Activated CD4-positive, alpha-beta T cell treated with anti-CD3 and anti-CD28 coated beads for 36 hours (primary cell): Measurements from ENCODE around the gene MRC1. TPM values are rescaled to one million over a fixed set of nuclear protein-coding genes. Genes with fewer than 3 reads are reported as not detected.

Source experiments
- ATAC-seq: fragments of 200-7000 bp; cut with Tn5 transposase; one replicate; pipeline ENCODE4 v1.10.0; 2021; ENCODE audit warnings: mild to moderate bottlenecking, moderate library complexity
- CTCF ChIA-PET: fragments of 350-600 bp; sonication (Branson Sonifier 250); formaldehyde crosslinking; loops from one replicate; lab custom pipeline; 2021; ENCODE audit warnings: antibody characterized with exemption; lab: Charles Lee
- POLR2A ChIA-PET: fragments of 350-600 bp; sonication (Branson Sonifier 250); formaldehyde crosslinking; loops from one replicate; lab custom pipeline; 2021; ENCODE audit warnings: antibody characterized with exemption, inconsistent platforms; lab: Charles Lee
- DNase-seq: peaks from one replicate; pipeline ENCODE4 v3.0.0-alpha.2; 2020
- H3K27ac Mint-ChIP-seq: one replicate; pipeline ENCODE4 v1.8.0; 2021; ENCODE audit warnings: mixed read lengths
- H3K27me3 Mint-ChIP-seq: one replicate; pipeline ENCODE4 v1.8.0; 2021; ENCODE audit warnings: mixed read lengths
- H3K36me3 Mint-ChIP-seq: one replicate; pipeline ENCODE4 v1.8.0; 2021; ENCODE audit warnings: low read depth, mixed read lengths
- H3K4me1 Mint-ChIP-seq: one replicate; pipeline ENCODE4 v1.8.0; 2021; ENCODE audit warnings: mixed read lengths
- H3K4me3 Mint-ChIP-seq: one replicate; pipeline ENCODE4 v1.8.0; 2021; ENCODE audit warnings: mild to moderate bottlenecking, moderate library complexity, mixed read lengths
- H3K9me3 Mint-ChIP-seq: one replicate; pipeline ENCODE4 v1.8.0; 2021; ENCODE audit warnings: low read depth, mixed read lengths
- intact Hi-C, 2 experiments: fragments of 100-400 bp; cut with DNase I in 1 of 2; cut with micrococcal nuclease in 1 of 2; formaldehyde crosslinking; loops; one replicate each; pipeline versions ENCODE4 v1.14.2 to v1.15.1; 2022 to 2024; cut with DNase I, micrococcal nuclease
- total RNA-seq, 2 experiments: library from RNA; stranded (reverse); gene quantifications; one replicate each; pipeline ENCODE4 v1.2.3, GENCODE V29; 2021

MRC1 gene
- total RNA-seq, 2 experiments from 2014 or later = 0.04 to 0.05 TPM

DNA sequence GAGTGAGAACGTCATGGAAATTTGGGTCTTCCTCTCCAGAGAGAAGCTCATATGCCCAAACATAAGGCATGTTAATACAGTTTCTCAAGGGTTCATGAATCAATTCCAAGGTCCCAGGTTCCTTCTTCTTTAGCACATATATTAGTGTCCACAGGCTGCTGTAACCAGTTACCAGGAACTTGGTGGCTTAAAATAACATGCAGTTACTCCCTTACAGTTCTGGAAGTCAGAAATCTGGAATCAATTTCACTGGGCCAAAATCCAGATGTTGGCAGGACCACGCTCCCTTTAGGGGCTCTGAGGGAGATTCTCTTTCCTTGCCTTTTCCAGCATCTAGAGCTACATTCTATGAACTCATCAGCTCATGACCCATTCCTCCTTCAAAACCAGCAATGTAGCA is 64.8 kb downstream of the MRC1 start:
- Mint-ChIP-seq H3K36me3 (no peaks in the 10 kb centered on the region), H3K27ac (no peak overlapping the region), H3K9me3 (no peaks in the 10 kb centered on the region), H3K4me1 (no peaks in the 10 kb centered on the region), H3K27me3 (no peaks in the 10 kb centered on the region), H3K4me3 (no peak overlapping the region)
- DNase-seq (no peak), ATAC-seq (no peak)
- ChIA-PET CTCF (interaction anchor here (0.5 to 1.7 kb wide), 3 partner anchors 39 to 268 kb away, joined by 3 to 5 read pairs (median 3); no protein-coding TSS in a partner anchor), POLR2A (no interaction called here)
- intact Hi-C loops = loop anchor here in 1 of 2 experiments (2.0 kb wide), 1 partner anchor 267 kb away; no protein-coding TSS in a partner anchor

DNA sequence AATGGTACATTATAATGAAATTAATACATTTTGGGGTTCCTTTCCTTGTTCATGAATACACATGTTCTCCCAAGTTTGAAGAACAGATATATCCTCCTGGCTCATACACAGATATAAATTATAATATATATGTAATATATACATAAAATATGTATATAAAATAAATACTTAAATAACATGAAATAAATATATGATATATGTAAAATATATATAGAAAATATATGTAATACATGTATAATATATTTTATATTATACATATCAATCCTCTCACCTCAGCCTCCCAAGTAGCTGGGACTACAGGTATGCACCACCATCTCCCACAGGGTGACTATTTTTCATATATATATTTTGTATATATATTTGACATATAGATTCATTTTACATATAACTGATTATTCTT is 68.0 kb downstream of the MRC1 start:
- H3K27me3 Mint-ChIP-seq = peaks cover 2% of the 10 kb centered on the region
- ATAC-seq (no peak), DNase-seq (no peak)
- H3K36me3 Mint-ChIP-seq = no peaks in the 10 kb centered on the region
- POLR2A ChIA-PET = no interaction called here
- intact Hi-C loops = no loop called here
- CTCF ChIA-PET = no interaction called here
- H3K4me3 Mint-ChIP-seq = no peak overlapping the region
- peaks cover 1% of the 10 kb centered on the region for H3K9me3 Mint-ChIP-seq
- no peaks in the 10 kb centered on the region for H3K4me1 Mint-ChIP-seq
- no peak overlapping the region for H3K27ac Mint-ChIP-seq

DNA sequence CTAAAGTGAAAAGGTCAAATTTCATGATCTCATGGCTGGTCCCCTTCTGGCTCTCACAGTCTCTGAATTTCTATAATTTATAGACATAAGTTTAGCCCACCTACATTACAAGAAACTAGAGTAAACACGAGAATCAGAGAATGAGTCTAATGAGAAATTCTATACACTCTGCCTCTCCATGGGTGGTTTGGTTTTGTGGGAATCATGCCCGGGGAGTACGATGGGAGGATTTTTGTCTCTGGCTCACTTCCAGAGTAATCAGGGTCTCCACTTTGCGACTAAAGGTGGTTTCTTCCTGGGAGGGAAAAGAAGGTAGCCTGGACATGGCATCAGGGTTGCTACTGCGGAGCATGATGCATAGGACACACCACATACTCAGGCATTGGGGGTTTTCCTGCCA is 69.7 kb downstream of the MRC1 start:
- H3K36me3 Mint-ChIP-seq = no peaks in the 10 kb centered on the region
- peaks cover 2% of the 10 kb centered on the region for H3K9me3 Mint-ChIP-seq
- intact Hi-C loops = no loop called here
- ChIA-PET CTCF (no interaction called here), POLR2A (no interaction called here)
- DNase-seq = no peak
- H3K27ac Mint-ChIP-seq = no peak overlapping the region
- no peaks in the 10 kb centered on the region for H3K4me1 Mint-ChIP-seq
- no peak overlapping the region for H3K4me3 Mint-ChIP-seq
- ATAC-seq = no peak
- peaks cover 2% of the 10 kb centered on the region for H3K27me3 Mint-ChIP-seq

DNA sequence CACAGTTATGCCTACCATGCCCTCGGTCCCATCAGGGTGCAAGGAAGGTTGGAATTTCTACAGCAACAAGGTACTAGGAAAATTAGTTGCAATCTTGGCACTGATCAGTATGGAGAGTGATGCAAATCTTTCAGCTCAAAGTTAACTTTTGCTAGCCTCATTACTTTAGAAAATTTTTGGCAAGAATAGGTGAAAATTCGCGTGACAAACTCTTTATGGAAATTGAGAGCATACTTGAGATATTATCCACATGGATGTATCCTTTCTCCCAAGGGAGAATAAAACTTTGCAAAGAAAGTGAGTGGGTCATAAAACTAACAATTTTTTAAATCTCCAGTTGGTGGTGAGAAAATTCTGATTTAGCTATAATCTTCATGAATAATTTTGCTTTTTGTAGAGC is 71.5 kb downstream of the MRC1 start:
- POLR2A ChIA-PET = no interaction called here
- ATAC-seq = no peak
- no peak overlapping the region for H3K4me3 Mint-ChIP-seq
- H3K9me3 Mint-ChIP-seq = peaks cover 6% of the 10 kb centered on the region
- DNase-seq = no peak
- peaks cover 2% of the 10 kb centered on the region for H3K27me3 Mint-ChIP-seq
- no peaks in the 10 kb centered on the region for H3K4me1 Mint-ChIP-seq
- no peaks in the 10 kb centered on the region for H3K36me3 Mint-ChIP-seq
- intact Hi-C loops = no loop called here
- no peak overlapping the region for H3K27ac Mint-ChIP-seq
- CTCF ChIA-PET = no interaction called here

DNA sequence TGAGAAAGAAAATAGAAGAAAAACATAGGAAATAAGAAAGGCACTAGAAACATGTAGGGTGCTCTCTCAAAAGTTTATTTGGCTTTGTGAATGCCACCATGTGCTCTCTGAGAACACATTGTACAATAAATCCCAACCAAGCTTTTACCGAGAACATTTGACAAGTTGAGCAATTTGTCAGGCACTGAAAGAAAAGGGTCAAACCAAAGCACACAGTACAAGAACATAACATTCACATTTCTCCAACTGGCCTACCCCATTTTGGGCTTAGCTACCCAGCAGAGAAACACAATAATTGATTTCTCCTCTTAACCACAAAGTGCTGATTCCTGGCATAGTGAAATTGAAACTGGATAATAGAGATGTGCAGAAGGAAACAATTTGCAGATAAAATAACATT is 73.4 kb downstream of the MRC1 start:
- ATAC-seq = no peak
- ChIA-PET CTCF (no interaction called here), POLR2A (no interaction called here)
- no peak for DNase-seq
- H3K36me3 Mint-ChIP-seq = no peaks in the 10 kb centered on the region
- peaks cover 2% of the 10 kb centered on the region for H3K27me3 Mint-ChIP-seq
- H3K27ac Mint-ChIP-seq = no peak overlapping the region
- H3K4me1 Mint-ChIP-seq = no peaks in the 10 kb centered on the region
- intact Hi-C loops = no loop called here
- no peak overlapping the region for H3K4me3 Mint-ChIP-seq
- H3K9me3 Mint-ChIP-seq = peaks cover 6% of the 10 kb centered on the region

DNA sequence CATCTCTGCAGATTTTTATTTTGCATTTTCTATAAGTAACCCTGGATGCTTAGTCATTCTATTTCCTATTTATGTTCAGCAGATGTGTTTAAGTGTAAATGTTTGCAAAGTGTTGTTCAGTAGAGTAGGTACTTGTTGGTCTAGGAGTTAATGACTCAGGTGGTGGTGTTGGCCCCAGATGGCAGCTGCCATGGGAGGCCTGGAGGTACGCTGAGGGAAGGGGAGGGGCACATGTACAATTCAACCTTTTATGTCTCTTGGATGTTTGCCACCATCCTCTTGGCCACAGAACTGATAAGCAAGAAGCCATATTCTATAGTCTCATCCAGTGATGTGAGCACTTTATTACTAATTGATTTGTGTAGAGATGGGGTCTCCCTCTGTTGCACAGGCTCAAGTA is 74.5 kb downstream of the MRC1 start:
- ChIA-PET POLR2A (no interaction called here), CTCF (no interaction called here)
- Mint-ChIP-seq H3K9me3 (peaks cover 6% of the 10 kb centered on the region), H3K4me3 (no peak overlapping the region), H3K27ac (no peak overlapping the region), H3K4me1 (no peaks in the 10 kb centered on the region), H3K36me3 (no peaks in the 10 kb centered on the region), H3K27me3 (peaks cover 2% of the 10 kb centered on the region)
- DNase-seq (no peak), ATAC-seq (no peak)
- intact Hi-C loops = no loop called here

DNA sequence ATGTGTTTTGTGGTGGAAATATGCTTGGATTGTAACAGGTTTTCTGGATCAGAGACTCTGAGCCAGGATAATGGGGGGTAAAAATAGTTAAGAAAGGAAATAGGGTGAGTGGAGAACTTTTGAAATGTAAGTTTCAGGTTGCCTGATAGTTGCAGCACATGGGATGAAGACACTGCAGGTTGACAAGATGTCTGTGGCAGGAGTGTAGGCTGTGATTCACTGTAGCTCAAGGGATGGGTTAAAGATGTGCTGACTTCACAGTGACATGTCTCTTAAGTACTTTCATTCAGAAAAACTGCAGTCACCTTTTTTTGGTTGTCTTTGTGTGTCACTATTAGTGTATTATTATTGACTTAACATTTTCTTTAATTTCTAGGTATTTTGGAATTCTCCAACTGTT is 79.0 kb downstream of the MRC1 start:
- H3K4me3 Mint-ChIP-seq = no peak overlapping the region
- H3K36me3 Mint-ChIP-seq = no peaks in the 10 kb centered on the region
- intact Hi-C loops = no loop called here
- no peak overlapping the region for H3K27ac Mint-ChIP-seq
- CTCF ChIA-PET = no interaction called here
- no peaks in the 10 kb centered on the region for H3K27me3 Mint-ChIP-seq
- POLR2A ChIA-PET = no interaction called here
- no peak for ATAC-seq
- peaks cover 3% of the 10 kb centered on the region for H3K4me1 Mint-ChIP-seq
- peaks cover 4% of the 10 kb centered on the region for H3K9me3 Mint-ChIP-seq
- DNase-seq = no peak

DNA sequence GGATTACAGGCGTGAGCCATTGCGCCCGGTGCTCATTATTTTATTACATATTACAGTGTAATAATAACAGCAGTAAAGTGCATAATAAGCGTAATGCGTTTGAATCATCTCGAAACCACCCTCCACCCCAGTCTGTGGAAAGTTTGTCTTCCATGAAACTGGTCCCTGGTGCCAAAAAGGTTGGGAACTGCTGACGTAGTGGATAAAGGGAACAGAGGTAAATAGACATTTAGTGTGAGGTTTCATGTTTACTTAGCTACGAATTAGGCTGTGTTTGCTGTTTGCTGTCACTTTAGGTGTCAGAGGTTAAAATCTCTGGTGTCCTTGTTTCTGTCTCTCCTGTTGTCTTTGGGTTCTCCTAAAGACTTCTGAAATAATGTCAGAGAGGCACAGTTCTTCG is 82.3 kb downstream of the MRC1 start:
- Mint-ChIP-seq H3K27ac (no peak overlapping the region), H3K4me3 (no peak overlapping the region), H3K9me3 (no peaks in the 10 kb centered on the region), H3K27me3 (no peaks in the 10 kb centered on the region), H3K36me3 (no peaks in the 10 kb centered on the region), H3K4me1 (peaks cover 3% of the 10 kb centered on the region)
- ATAC-seq (no peak), DNase-seq (no peak)
- ChIA-PET POLR2A (no interaction called here), CTCF (no interaction called here)
- intact Hi-C loops = no loop called here

DNA sequence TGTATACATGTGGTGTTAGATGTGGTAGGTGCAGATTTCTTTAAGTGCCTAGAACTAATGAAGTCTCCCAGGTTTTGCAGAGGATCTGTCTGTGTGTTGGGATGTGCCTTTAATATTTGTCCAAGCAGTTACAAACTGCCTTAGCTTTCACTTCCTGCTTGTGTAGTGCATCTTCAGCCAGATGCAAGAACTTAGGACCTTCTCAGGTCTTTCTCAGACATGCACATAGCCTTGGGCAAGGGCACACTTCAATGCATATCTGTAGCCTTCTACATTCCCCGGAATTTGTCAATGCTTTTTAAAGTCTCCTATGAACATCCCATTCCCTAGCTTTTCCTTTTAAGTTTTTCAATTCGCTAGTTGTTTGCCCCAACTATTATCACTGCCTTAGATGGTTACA is 95.4 kb downstream of the MRC1 start:
- intact Hi-C loops = no loop called here
- CTCF ChIA-PET = interaction anchor here (0.7 kb wide), 1 partner anchor 48 kb away, joined by 3 read pairs; no protein-coding TSS in a partner anchor
- DNase-seq (no peak), ATAC-seq (no peak)
- Mint-ChIP-seq H3K4me3 (no peak overlapping the region), H3K36me3 (no peaks in the 10 kb centered on the region), H3K27ac (no peak overlapping the region), H3K4me1 (no peaks in the 10 kb centered on the region), H3K27me3 (peaks cover 2% of the 10 kb centered on the region), H3K9me3 (no peaks in the 10 kb centered on the region)
- POLR2A ChIA-PET = no interaction called here

DNA sequence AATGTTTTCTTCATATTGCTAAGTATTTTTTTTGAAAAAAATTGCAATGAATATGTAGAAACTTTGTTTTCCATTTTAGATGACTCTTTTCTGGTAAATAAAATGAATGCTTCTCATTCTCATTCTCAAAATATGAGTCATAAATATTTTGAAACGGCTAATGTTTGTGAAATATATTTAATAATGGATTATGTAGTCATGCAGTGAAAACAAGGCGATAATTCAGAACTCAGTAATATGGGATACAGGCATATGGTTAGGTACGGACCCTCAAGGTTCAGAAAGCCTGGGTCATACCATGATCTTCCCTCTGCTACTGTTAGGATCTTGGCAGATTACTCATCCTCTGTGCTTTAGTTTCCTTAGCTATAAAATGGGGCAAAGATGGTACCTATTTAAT is 96.3 kb downstream of the MRC1 start:
- ChIA-PET POLR2A (no interaction called here), CTCF (no interaction called here)
- DNase-seq (no peak), ATAC-seq (no peak)
- Mint-ChIP-seq H3K36me3 (no peaks in the 10 kb centered on the region), H3K9me3 (no peaks in the 10 kb centered on the region), H3K27ac (no peak overlapping the region), H3K4me1 (no peaks in the 10 kb centered on the region), H3K27me3 (peaks cover 2% of the 10 kb centered on the region), H3K4me3 (no peak overlapping the region)
- intact Hi-C loops = no loop called here

DNA sequence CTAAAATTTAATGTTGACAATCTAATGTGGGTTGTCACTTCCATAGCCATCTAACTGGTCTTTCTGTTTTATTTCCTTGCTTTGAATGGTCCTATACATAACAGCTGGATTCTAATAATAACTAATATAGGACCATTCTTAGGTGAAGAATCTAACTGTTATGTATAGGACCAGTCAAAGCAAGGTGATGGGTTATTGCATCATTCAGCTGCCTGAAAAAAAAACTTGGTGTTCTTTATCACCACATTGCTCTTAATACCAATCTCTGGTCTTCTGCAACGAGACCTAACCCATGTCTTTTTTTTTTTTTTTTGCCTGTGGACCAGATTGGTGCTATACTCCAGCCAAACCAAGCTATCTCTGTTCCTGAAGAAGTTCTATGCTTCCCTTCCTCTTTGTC is 96.9 kb downstream of the MRC1 start:
- CTCF ChIA-PET = interaction anchor here (0.6 to 1.0 kb wide), 2 partner anchors 27 to 202 kb away, joined by 3 to 4 read pairs; no protein-coding TSS in a partner anchor
- no peak overlapping the region for H3K27ac Mint-ChIP-seq
- H3K9me3 Mint-ChIP-seq = no peaks in the 10 kb centered on the region
- no peak overlapping the region for H3K4me3 Mint-ChIP-seq
- POLR2A ChIA-PET = no interaction called here
- no peaks in the 10 kb centered on the region for H3K4me1 Mint-ChIP-seq
- intact Hi-C loops = no loop called here
- no peaks in the 10 kb centered on the region for H3K36me3 Mint-ChIP-seq
- peaks cover 2% of the 10 kb centered on the region for H3K27me3 Mint-ChIP-seq
- no peak for ATAC-seq
- DNase-seq = no peak

DNA sequence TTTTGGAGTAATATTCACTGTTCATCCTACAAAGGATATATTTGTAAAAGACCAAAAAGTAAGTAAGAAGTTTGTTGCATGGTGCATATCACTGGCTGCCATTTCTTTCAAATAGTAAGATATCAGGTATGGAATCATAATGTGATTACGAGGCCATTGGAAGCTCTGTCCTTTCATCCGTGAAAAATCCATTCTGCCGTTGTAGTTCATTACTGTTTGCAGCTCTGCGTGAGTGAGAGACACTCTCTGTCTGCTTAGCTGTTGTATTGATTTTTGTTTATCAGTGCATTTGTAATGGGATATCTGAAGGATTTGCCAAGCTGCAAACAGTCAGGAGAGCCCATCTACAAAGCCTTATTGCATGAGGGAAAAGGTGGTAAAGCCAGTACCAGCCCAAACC is 98.5 kb downstream of the MRC1 start:
- ChIA-PET CTCF (no interaction called here), POLR2A (no interaction called here)
- Mint-ChIP-seq H3K36me3 (no peaks in the 10 kb centered on the region), H3K4me1 (no peaks in the 10 kb centered on the region), H3K27me3 (peaks cover 2% of the 10 kb centered on the region), H3K27ac (no peak overlapping the region), H3K4me3 (no peak overlapping the region), H3K9me3 (no peaks in the 10 kb centered on the region)
- intact Hi-C loops = no loop called here
- DNase-seq (no peak), ATAC-seq (no peak)
